Natural killer cell (primary cell): ENCODE results near the gene COL23A1. TPM values are rescaled to one million over a fixed set of nuclear protein-coding genes. Genes with fewer than 3 reads are reported as not detected.

Source experiments
- ATAC-seq, 3 donors: fragments of 150-1000 bp in 2 of 3; fragments of 200-7000 bp in 1 of 3; cut with Tn5 transposase; 1 replicate in 1 of 3; 2 replicates in 2 of 3; pipeline ENCODE4 v1.10.0; 2021; ENCODE audit warnings: mild to moderate bottlenecking in 2 of 3, moderate library complexity in 2 of 3
- DNase-seq, 2 donors: peaks; one replicate each; pipeline versions ENCODE4 v3.0.0 to v3.0.0-alpha.2; 2013 to 2021; ENCODE audit warnings: mixed read lengths in 1 of 2
- H3K27ac ChIP-seq: one replicate; pipeline ENCODE4 v1.5.1; 2013; ENCODE audit warnings: mild to moderate bottlenecking, low read length
- H3K27me3 ChIP-seq: one replicate; pipeline ENCODE4 v1.6.1; 2013; ENCODE audit warnings: low read length; ENCODE audit not compliant: control insufficient read depth, insufficient read depth
- H3K36me3 ChIP-seq: one replicate; pipeline ENCODE4 v1.6.1; 2013; ENCODE audit warnings: low read length; ENCODE audit not compliant: control insufficient read depth, insufficient read depth
- H3K4me1 ChIP-seq: one replicate; pipeline ENCODE4 v1.6.1; 2013; ENCODE audit warnings: low read length; ENCODE audit not compliant: control insufficient read depth, insufficient read depth
- H3K4me3 ChIP-seq: one replicate; pipeline ENCODE4 v1.5.1; 2013; ENCODE audit warnings: low read length
- H3K9me3 ChIP-seq: one replicate; pipeline ENCODE4 v1.6.1; 2013; ENCODE audit warnings: low read length; ENCODE audit not compliant: control insufficient read depth, insufficient read depth
- H3K27ac Mint-ChIP-seq, 2 donors: one replicate each; pipeline ENCODE4 v1.8.0; 2022; ENCODE audit warnings: mild to moderate bottlenecking in 2 of 2, mixed read lengths in 2 of 2, moderate library complexity in 1 of 2
- H3K27me3 Mint-ChIP-seq, 2 donors: one replicate each; pipeline ENCODE4 v1.8.0; 2022; ENCODE audit warnings: low read depth in 2 of 2, mixed read lengths in 2 of 2
- H3K36me3 Mint-ChIP-seq: one replicate; pipeline ENCODE4 v1.8.0; 2022; ENCODE audit warnings: mixed read lengths
- H3K4me1 Mint-ChIP-seq, 2 donors: one replicate each; pipeline ENCODE4 v1.8.0; 2022; ENCODE audit warnings: mixed read lengths in 2 of 2
- H3K4me3 Mint-ChIP-seq: one replicate; pipeline ENCODE4 v1.8.0; 2022; ENCODE audit warnings: mild to moderate bottlenecking, moderate library complexity, mixed read lengths
- H3K9me3 Mint-ChIP-seq, 2 donors: one replicate each; pipeline ENCODE4 v1.8.0; 2022; ENCODE audit warnings: mixed read lengths in 2 of 2
- CTCF ChIP-seq: fragments of 200-600 bp; IDR thresholded peaks from one replicate; pipeline ENCODE4 v1.8.0; 2022; ENCODE audit warnings: antibody characterized with exemption
- WGBS: methylation state at CpG from one replicate; pipeline ENCODE4 v1.1.7; 2013; ENCODE audit warnings: missing lambda C conversion rate; ENCODE audit not compliant: insufficient coverage; 5-methylcytosine and 5-hydroxymethylcytosine counted together
- intact Hi-C: fragments of 100-400 bp; cut with micrococcal nuclease; formaldehyde crosslinking; loops from one replicate; pipeline ENCODE4 v1.14.2; 2022
- total RNA-seq, 4 donors: library from RNA; stranded (reverse); fragments of 120-200 nt in 1 of 4; gene quantifications; one replicate each; pipeline versions ENCODE4 v1.2.3 to v1.2.4, GENCODE V29; 2013 to 2022

The COL23A1 gene
- total RNA-seq, 3 donors from 2014 or later (not counting 1 experiment from before 2014, with no cell fraction given): 0.15 TPM; not detected in 2

- H3K4me3 Mint-ChIP-seq: peak overlapping the region; percentile 66
Measured at GRCh38 chr5:178237431-178238312, 352.5 kb downstream of the COL23A1 start.

GRCh38 chr5:178236679-178237078 is 353.5 kb downstream of the COL23A1 start:
- Histone ChIP-seq H3K4me3 (no peak overlapping the region), H3K36me3 (no peaks in the 10 kb centered on the region), H3K27ac (no peak overlapping the region), H3K27me3 (no peaks in the 10 kb centered on the region), H3K9me3 (no peaks in the 10 kb centered on the region), H3K4me1 (peaks cover 82% of the 10 kb centered on the region)
- Mint-ChIP-seq H3K9me3 (no peaks in the 10 kb centered on the region), H3K4me3 (peak overlapping the region; percentile 66), H3K36me3 (no peaks in the 10 kb centered on the region), H3K27me3 (no peaks in the 10 kb centered on the region), H3K4me1 (peaks cover 45 to 79% of the 10 kb centered on the region in 2 donors), H3K27ac (peak overlapping the region; percentile 79 to 98)
- ATAC-seq (peak in 2 of 3 donors; percentile 6 to 40), DNase-seq (no peak)
- 38% methylated on average over 4 of the region's 4 CpGs for WGBS
- intact Hi-C loops: loop anchor here (10.0 kb wide), 2 partner anchors 122 to 498 kb away; partner anchors contain the start of genes N4BP3 and ZNF354A
- TF ChIP-seq CTCF: no peak

More at GRCh38 chr5:178237431-178238312, 352.5 kb downstream of the COL23A1 start:
- no peaks in the 10 kb centered on the region for H3K9me3 ChIP-seq
- Mint-ChIP-seq H3K27ac (peak overlapping the region; percentile 79 to 98), H3K9me3 (no peaks in the 10 kb centered on the region), H3K27me3 (no peaks in the 10 kb centered on the region), H3K36me3 (no peaks in the 10 kb centered on the region), H3K4me1 (peaks cover 42 to 83% of the 10 kb centered on the region in 2 donors)
- no peak overlapping the region for H3K4me3 ChIP-seq
- intact Hi-C loops: loop anchor here (10.0 kb wide), 2 partner anchors 123 to 497 kb away; partner anchors contain the start of genes N4BP3 and ZNF354A
- H3K27me3 ChIP-seq: no peaks in the 10 kb centered on the region
- no peak for TF ChIP-seq CTCF
- H3K36me3 ChIP-seq: no peaks in the 10 kb centered on the region
- ATAC-seq (no peak), DNase-seq (no peak)
- H3K27ac ChIP-seq: peak overlapping the region; percentile 88
- H3K4me1 ChIP-seq: peaks cover 89% of the 10 kb centered on the region
- 47% methylated on average over 13 of the region's 13 CpGs for WGBS

- Histone ChIP-seq H3K36me3 (peaks cover under 1% of the 10 kb centered on the region), H3K4me1 (peaks cover 82% of the 10 kb centered on the region), H3K4me3 (no peak overlapping the region), H3K9me3 (no peaks in the 10 kb centered on the region), H3K27me3 (no peaks in the 10 kb centered on the region), H3K27ac (no peak overlapping the region)
- TF ChIP-seq CTCF: no peak
- H3K4me3 Mint-ChIP-seq: no peak overlapping the region
- no peaks in the 10 kb centered on the region for H3K36me3 Mint-ChIP-seq
- intact Hi-C loops: loop anchor here (10.0 kb wide), 2 partner anchors 121 to 499 kb away; partner anchors contain the start of genes N4BP3 and ZNF354A
- H3K4me1 Mint-ChIP-seq: peaks cover 49 to 79% of the 10 kb centered on the region in 2 donors
- DNase-seq (no peak), ATAC-seq (no peak)
- H3K9me3 Mint-ChIP-seq: no peaks in the 10 kb centered on the region
- peak overlapping the region; percentile 79 to 98 for H3K27ac Mint-ChIP-seq
- H3K27me3 Mint-ChIP-seq: no peaks in the 10 kb centered on the region
- 88% methylated on average over 9 of the region's 9 CpGs for WGBS
Measured at GRCh38 chr5:178236126-178236525, 354.1 kb downstream of the COL23A1 start.
